Stimulated activated CD8-positive, alpha-beta memory T cell treated with anti-CD3 and anti-CD28 coated beads, Interleukin-15, amount 100 ng/mL, for 24 hours (primary cell): ENCODE results near the gene ANKS1A.

ENCODE experiments used
- DNase-seq: peaks from one replicate; pipeline ENCODE4 v3.0.0-alpha.2; 2020; ENCODE audit warnings: low read depth

ANKS1A gene

GRCh38 chr6:35054106-35054742, 165.2 kb downstream of the ANKS1A start:
- no peak for DNase-seq

DNA sequence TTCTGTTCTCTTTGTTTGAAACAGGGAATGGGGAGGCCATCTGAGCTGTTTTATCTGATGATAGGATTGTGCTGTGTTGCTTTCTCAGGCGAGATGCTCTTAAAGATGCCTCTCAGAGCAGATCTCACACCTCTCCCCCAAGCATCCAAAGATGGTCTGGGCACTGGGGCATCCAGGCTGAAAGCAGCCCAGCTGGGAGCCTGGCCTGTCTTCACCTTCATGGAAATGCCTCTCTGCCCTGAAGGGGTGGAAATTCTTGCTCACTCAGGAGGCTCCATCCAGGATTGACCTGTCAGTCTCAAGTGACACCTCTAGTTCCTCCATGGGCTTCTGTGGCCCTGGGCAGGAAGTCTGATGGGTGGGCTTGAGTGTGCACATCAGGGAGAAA, 165.7 kb downstream of the ANKS1A start:
- DNase-seq = no peak

GRCh38 chr6:35055891-35056290, 166.8 kb downstream of the ANKS1A start:
- DNase-seq = no peak

GRCh38 chr6:35056952-35057351, 167.9 kb downstream of the ANKS1A start:
- DNase-seq = no peak

DNA sequence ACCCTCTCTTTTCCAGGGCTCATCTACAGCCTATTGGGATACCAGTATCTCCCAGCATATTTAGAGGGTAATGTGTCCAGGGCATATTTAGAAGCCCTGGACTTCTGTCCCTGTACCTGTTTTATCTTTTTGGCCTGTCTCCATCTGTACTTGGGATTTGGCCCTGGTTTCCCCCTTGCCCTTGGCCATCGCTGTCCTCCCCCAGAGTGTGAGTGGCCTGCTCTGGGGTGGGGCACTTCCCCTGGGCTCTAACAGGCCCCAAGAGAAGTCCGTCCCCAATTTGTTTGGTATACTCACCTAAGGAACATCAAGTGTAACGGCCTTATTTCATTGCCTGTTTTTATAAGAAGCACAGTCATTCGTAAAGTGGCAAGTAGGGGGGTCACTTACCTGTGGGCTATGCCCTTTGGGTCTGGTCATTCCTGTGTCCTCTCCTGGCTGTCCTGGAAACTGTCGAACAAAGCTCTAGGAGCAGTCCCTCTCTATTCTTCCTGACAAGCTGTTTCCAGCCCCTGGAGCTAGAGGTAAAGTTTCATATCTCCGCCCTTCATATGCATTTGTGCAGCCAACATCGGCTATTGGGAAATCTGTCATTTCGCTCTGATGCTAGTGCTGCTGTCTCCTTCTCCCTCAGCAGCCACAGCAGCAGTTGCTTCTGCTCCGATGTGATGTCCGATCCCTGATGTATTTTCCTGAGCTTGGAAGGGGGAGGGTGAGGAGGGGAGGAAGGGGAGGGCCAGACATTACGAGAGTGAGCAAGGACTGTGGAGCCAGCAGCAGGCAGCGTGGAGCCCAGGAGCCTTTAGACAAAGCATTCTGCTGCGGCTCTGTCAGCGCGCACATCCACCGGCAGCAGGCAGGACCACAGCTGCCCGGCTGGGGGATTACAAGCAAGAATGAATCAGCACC, 168.6 kb downstream of the ANKS1A start:
- no peak for DNase-seq

DNA sequence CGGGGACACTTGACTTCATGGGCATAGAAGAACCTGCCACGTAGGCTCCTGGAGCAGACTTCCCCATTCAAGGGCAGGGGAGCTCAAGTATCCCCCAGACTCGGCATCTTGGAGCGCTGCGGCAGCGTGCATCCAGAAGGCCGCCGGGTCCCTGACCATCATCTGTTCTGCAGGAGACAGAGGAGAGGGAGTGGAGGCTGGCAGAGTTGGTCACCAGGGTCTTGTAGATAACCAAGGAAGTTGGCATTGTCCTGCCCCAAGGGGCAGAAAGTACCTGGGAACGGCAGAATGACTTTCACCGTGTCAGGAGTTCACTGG, 169.3 kb downstream of the ANKS1A start:
- DNase-seq = no peak

DNA sequence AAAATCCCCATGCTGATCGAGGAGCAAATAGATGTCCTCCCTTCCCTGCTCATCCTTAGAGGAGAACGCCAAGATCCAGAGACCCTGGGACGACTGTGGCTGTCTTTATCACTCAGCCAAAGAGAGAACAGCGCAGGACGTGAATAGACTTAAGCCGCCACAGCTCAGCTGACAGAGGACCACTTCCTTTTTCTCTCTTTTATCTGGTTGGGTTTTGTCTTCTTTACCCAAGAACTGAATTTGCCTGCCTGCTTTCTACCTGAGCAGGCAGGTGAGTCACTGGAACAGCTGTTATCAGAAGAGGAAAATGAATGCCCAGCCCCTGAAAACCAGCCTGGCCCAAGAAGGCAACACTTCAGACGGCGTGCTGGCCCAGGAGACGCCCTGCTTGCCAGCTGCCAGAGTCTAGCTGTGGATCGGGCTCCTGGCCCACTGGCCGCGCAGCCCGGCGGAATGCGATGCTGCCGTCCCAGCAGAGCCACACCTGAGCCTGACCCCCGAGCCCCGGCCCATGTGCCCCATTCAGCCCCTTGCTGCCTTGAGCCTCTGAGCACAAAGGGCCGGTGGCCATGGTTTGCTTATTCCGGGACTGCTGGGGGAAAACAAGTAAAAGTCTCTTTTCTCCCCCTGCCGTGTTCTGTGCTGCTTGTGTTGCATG, 169.9 kb downstream of the ANKS1A start:
- no peak for DNase-seq

GRCh38 chr6:35059596-35060345, 170.7 kb downstream of the ANKS1A start:
- DNase-seq = no peak

GRCh38 chr6:35061102-35061615, 172.1 kb downstream of the ANKS1A start:
- DNase-seq = no peak

- DNase-seq = no peak
Measured at GRCh38 chr6:35061651-35062410, 172.8 kb downstream of the ANKS1A start.

DNA sequence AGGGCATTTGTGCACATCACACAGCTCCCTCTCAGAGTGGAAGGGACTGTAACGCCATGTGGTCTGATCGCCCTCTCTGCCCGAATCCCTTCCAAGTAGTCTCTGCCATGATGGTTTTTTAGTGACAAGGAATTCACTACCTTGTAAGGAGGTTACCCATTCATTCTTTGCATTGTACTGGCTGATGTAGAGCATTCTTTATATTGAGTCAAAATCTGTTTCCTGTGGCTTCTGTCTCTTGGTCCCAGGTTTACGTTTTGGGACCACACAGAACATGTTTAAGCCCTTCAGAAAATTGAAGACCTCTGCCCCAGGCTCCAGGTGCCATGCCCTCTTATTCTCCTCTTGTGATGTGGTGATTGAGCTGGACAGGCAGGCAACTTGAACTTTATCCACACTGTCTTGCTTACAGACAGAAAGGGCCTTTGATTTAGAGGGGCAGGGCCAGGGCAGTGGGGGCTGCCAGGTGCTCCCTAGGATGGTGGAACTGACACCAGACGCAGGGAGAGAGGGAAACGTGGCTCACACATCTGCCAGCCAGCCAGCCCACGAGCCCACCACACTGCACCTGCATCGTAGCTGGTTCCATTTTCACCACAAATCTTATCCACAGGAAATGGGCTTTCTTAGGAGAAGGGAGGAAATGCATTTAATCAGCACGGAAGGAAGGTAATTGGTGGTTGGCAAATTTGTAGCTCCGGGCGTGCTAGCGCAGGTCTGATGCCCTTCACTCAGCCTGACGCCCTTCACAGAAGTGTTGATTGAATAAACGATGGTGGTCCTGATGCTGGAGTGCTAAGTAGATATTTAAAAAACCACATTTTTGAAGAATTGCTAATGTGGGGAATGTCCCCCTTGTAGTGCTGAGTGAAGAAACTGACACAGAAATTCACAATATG, 173.9 kb downstream of the ANKS1A start:
- no peak for DNase-seq

- no peak for DNase-seq
Measured at GRCh38 chr6:35063701-35064280, 174.7 kb downstream of the ANKS1A start.

GRCh38 chr6:35064290-35064689, 175.2 kb downstream of the ANKS1A start:
- DNase-seq = no peak

DNA sequence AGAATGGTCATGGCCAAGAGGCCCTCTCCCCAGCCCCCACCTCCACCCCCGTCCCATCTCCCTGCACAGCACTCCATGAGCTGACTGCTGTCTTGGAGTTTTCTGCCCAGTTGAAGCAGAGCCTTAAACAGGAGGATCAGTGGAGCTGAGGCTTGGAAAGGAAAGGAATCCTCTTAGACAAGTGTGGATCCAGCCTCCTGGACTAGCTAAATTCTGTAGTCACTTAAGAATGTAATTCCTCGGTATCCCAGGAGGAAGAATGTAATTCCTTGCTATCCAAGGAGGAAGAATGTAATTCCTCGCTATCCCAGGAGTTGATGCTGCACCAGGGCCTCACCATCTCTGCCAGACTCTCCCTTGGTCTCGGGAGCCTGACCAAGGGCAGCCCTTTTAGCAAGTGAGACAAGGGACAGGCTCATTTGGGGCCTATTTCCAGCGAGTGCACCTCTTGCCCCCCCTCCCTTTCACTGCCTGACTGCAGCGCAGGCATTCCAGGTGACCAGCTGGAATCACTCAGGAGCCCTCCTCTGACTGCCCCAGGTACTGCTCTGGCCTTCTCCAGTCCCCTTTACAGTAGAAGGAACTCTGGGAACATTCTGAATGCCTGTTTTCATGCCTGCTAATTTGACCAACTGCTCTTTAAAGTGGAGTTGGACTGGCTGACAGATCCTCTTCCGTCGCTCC, 175.8 kb downstream of the ANKS1A start:
- DNase-seq = no peak

DNA sequence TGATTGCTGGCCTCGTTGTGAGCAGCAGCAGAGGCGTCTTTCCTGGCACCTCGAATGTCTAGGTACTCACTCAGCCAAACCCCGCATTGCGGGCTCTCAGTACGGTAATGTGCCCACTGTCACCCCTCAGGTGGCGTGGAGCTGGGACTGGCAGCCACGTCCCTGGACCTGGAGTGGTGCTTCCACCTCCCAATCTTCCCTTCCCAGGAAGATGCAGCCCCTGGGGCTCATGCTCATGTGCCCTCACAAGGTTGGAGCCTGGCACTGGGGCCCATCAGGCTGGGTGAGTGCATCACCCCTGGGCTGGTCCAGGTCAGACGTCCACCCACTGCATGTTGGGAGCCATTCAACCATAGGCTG, 176.4 kb downstream of the ANKS1A start:
- no peak for DNase-seq

DNA sequence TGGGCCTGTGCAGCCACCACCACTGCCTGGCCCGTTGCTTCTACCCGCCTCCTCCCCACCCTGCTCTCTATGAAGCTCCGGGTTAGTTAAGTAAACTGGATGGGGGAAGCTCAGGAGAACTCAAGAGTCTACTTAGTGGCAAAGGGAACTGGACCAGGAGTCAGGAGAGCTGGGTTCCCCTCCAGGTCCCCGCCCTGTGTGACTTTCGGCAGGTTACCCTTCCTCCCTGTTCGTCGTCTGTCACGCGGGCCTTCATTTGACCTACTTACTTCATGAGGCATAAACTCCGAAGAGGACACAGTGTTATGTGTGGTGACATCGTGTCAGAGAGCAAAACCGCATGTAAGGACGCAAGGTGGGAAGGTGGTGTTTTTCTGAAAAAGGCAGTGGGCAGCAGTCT, 176.8 kb downstream of the ANKS1A start:
- DNase-seq = no peak

DNA sequence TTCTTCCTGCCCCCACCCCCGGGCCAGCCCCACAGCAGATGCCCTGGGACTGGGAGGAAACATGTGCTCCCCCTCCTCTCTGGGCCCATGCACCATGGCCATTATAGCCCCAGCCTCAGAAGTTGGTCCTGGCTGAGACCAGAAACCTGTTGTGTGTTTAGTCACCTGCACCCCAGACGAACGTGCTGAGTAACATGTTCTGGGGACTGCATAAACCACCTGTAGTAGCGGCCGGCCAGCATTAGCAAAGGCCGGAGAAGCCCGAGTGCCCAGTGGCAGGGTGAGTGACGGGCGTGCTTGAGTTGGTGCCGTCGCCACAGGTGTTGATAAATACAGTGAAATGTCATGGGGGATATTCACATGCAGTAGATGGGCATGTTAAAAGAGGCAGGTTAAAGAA, 178.2 kb downstream of the ANKS1A start:
- DNase-seq = no peak

GRCh38 chr6:35068206-35068605, 179.2 kb downstream of the ANKS1A start:
- DNase-seq = no peak

- DNase-seq = no peak
Measured at GRCh38 chr6:35068644-35069043, 179.6 kb downstream of the ANKS1A start.

- DNase-seq = no peak
Measured at GRCh38 chr6:35069262-35069661, 180.2 kb downstream of the ANKS1A start.
